Mucosa of descending colon (tissue), 3 donors: ENCODE data around the gene COX5A. TPM values are rescaled to one million over a fixed set of nuclear protein-coding genes. Genes with fewer than 3 reads are reported as not detected.
A peak's percentile ranks its signal among the peaks of the same experiment; 100 is the strongest.

Source experiments
- ATAC-seq: fragments of 200-7000 bp; cut with Tn5 transposase; one replicate; pipeline ENCODE4 v1.9.1; 2020; ENCODE audit warnings: mild to moderate bottlenecking, moderate library complexity
- DNase-seq, 3 donors: peaks; one replicate each; pipeline ENCODE4 v3.0.0-alpha.2; 2020
- H3K36me3 ChIP-seq: fragments of 200-600 bp; one replicate; pipeline ENCODE4 v1.8.0; 2021; ENCODE audit warnings: low read depth, mild to moderate bottlenecking
- H3K4me1 ChIP-seq: fragments of 200-600 bp; one replicate; pipeline ENCODE4 v1.8.0; 2021; ENCODE audit warnings: low read depth, mild to moderate bottlenecking
- H3K4me3 ChIP-seq: fragments of 200-600 bp; one replicate; pipeline ENCODE4 v1.8.0; 2021; ENCODE audit warnings: mild to moderate bottlenecking
- H3K9me3 ChIP-seq: fragments of 200-600 bp; one replicate; pipeline ENCODE4 v1.8.0; 2021; ENCODE audit warnings: mild to moderate bottlenecking
- intact Hi-C, 2 donors: fragments of 100-400 bp; cut with DNase I in 1 of 2; cut with micrococcal nuclease in 1 of 2; formaldehyde crosslinking; loops; one replicate each; pipeline versions ENCODE4 v1.11.0 to v1.11.1; 2022; cut with DNase I, micrococcal nuclease
- total RNA-seq, 3 donors: library from RNA; stranded (reverse); fragmentation: NEBNext Ultra II Directional in 2 of 3; extraction: Animal tissue kit (Norgen Biotek cat#: 25700) in 2 of 3; gene quantifications; one replicate each; pipeline versions ENCODE4 v1.2.1 to v1.2.4, GENCODE V29; 2021 to 2023
- TF ChIP-seq, protein P1 (sequence below): fragments of 200-600 bp; IDR thresholded peaks from one replicate; pipeline ENCODE4 v1.8.0; 2022; ENCODE audit warnings: antibody characterized with exemption, mild to moderate bottlenecking
- donor health status: DM: no; HTN: no; CAD: no; lungs with moderate emphysema.
- donor health status: DM: no; HTN: no; CAD: no.
- donor health status: DM: no; HTN: yes; CAD: no.

The COX5A gene
- total RNA-seq, 3 donors from 2014 or later: 312 to 673 (median 597) TPM

DNA sequence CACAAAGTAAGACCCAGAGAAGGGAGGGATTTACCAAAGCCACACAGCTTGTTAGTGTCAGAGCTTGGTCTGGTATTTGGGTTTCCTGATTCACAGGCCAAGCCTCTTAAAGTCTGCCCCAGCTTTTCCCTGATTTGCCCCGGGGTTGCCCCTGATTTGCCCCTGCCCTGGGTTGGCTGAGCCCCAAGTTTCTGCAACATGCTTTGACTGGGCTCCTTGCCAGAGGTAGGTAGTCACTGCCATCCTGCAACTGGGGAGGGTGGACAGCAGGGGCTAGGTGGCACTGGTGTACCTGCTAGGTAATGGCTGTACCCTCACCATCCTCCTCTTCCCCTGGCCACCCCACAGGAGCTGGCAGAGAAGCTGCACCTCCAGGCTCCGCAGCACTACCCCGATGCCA, 45.6 kb downstream of the COX5A start:
- Histone ChIP-seq H3K36me3 (no peaks in the 10 kb centered on the region), H3K9me3 (no peaks in the 10 kb centered on the region), H3K4me1 (peaks cover 39% of the 10 kb centered on the region), H3K4me3 (no peak overlapping the region)
- ATAC-seq (no peak), DNase-seq (peak in 2 of 3 donors; percentile 57 to 58)
- intact Hi-C loops: no loop called here
- TF ChIP-seq, protein P1, sequence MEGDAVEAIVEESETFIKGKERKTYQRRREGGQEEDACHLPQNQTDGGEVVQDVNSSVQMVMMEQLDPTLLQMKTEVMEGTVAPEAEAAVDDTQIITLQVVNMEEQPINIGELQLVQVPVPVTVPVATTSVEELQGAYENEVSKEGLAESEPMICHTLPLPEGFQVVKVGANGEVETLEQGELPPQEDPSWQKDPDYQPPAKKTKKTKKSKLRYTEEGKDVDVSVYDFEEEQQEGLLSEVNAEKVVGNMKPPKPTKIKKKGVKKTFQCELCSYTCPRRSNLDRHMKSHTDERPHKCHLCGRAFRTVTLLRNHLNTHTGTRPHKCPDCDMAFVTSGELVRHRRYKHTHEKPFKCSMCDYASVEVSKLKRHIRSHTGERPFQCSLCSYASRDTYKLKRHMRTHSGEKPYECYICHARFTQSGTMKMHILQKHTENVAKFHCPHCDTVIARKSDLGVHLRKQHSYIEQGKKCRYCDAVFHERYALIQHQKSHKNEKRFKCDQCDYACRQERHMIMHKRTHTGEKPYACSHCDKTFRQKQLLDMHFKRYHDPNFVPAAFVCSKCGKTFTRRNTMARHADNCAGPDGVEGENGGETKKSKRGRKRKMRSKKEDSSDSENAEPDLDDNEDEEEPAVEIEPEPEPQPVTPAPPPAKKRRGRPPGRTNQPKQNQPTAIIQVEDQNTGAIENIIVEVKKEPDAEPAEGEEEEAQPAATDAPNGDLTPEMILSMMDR: no peak

DNA sequence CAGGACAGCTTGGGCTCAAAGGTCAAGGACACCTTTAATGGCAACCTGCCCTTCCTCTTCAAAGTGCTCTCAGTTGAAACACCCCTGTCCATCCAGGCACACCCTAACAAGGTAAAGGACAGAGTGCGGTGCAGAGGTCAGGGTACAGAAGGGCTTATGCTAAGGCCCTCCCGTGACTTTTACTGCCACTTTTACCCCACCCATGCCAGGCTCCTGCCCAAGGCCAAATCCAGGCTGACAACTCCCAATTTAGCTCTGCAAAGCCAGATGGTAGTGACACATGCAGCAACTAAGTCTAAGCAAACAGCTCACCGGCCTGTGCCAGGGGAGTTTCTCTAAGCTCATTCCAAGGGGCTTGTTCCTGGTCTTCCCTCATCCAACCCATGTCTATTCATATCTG, 46.4 kb downstream of the COX5A start:
- peak; percentile 84 for ATAC-seq
- TF ChIP-seq, protein P1: no peak
- H3K4me3 ChIP-seq: no peak overlapping the region
- H3K36me3 ChIP-seq: no peaks in the 10 kb centered on the region
- peaks cover 39% of the 10 kb centered on the region for H3K4me1 ChIP-seq
- H3K9me3 ChIP-seq: no peaks in the 10 kb centered on the region
- DNase-seq: peak in 2 of 3 donors; percentile 74 to 89
- intact Hi-C loops: no loop called here

DNA sequence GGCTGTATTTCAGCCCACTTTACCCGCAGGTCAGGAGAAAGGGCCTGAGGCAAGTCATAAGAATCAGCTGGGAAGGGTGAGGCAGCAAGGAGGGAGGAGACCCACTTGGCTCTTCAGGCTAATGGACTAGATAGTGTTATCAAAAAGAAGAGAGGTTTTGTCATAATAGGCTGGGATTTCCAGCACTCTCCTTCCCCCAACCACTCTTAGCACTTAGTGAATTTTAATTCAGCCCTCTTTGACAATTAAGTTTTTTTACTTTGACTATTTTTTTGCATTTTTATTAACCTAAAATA, 47.3 kb downstream of the COX5A start:
- no peaks in the 10 kb centered on the region for H3K36me3 ChIP-seq
- intact Hi-C loops: no loop called here
- no peaks in the 10 kb centered on the region for H3K9me3 ChIP-seq
- TF ChIP-seq, protein P1: no peak
- DNase-seq (no peak), ATAC-seq (no peak)
- H3K4me3 ChIP-seq: peak overlapping the region; percentile 40
- peaks cover 39% of the 10 kb centered on the region for H3K4me1 ChIP-seq

DNA sequence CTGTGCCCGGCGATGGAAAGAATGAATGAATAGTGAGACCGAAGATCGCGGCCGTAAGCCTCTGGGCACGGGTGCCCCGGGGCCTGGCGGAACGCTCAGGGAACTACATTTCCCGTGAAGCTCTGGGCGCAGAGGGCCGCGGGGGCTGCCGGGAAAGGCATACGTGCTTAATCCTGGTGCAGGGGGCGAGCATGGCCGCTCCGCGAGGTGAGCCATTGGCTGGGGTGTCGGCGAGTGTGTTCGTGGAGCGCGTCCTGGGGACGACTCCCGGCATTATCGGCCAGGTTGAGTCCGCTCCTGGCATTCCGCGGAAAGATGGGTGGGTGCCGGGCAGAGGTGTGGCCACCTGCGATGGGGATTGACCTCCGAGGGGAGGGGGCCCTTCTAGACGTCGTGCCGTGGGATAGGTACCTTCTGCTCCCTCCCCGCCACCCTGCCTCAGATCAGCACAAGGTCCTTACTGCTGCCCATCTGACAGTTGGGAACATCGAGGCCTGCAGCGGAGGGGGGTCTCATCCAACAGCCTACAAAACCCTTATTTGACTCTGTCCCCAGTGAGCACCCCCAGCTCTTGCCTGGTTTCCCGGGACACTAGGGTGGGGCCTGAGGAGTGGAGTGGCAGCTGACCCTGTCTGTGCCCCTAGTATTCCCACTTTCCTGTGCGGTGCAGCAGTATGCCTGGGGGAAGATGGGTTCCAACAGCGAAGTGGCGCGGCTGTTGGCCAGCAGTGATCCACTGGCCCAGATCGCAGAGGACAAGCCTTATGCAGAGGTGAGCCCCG, 47.8 kb downstream of the COX5A start, which contains the start of gene MPI:
Gene MPI (plus strand): TSS at position 160 of the 782 bp plus-strand sequence. CDS start 32 bp downstream, at position 192.
- ATAC-seq (peak; percentile 89), DNase-seq (peak; percentile 90 to 91 (median 90))
- Histone ChIP-seq H3K9me3 (no peaks in the 10 kb centered on the region), H3K36me3 (no peaks in the 10 kb centered on the region), H3K4me3 (peak within 1 kb of the TSS; percentile 40), H3K4me1 (peaks cover 39% of the 10 kb centered on the region)
- TF ChIP-seq, protein P1: no peak
- intact Hi-C loops: no loop called here

DNA sequence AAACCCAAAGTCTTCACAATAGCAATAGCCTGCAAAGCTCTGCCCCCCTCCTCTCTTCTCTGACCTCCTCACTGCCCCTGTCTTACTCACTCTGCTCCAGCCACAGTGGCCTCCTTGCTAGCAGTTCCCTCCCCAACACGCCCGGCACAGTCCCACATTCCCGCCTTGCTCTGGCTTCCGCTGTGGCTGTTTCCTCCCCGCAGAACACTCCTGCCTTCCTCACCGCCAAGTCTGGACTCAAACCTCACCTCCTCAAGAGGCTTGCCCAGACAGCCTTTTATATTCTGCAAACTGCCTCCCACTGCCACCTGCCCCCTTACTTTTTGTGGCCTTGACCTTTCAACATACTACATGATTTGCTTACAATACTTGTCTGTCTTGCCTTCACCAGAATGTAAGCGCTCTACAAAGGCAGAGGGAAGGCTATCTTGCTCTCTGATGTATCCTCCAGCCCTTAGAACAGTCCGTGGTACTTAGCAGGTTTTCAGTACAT, 48.4 kb downstream of the COX5A start:
- Histone ChIP-seq H3K4me1 (peaks cover 39% of the 10 kb centered on the region), H3K4me3 (no peak overlapping the region), H3K9me3 (no peaks in the 10 kb centered on the region), H3K36me3 (no peaks in the 10 kb centered on the region)
- intact Hi-C loops: no loop called here
- TF ChIP-seq, protein P1: no peak
- peak; percentile 31 for ATAC-seq
- peak; percentile 50 to 71 (median 67) for DNase-seq
